HG03439 (cell line): ENCODE measurements around the gene CDH18.

ENCODE experiments used
- ATAC-seq: cut with Tn5 transposase; IDR thresholded peaks from one replicate; pipeline ENCODE4 v1.9.1; 2021; ENCODE audit warnings: mild to moderate bottlenecking, moderate library complexity; ENCODE audit not compliant: unreplicated experiment

The CDH18 gene

GRCh38 chr5:19616701-19617215 is 371.2 kb downstream of the CDH18 start:
- ATAC-seq: no peak

- no peak for ATAC-seq
These were observed 372.3 kb downstream of the CDH18 start for GRCh38 chr5:19615661-19616060.

- ATAC-seq: no peak
These were observed 372.9 kb downstream of the CDH18 start for GRCh38 chr5:19615071-19615470.

DNA sequence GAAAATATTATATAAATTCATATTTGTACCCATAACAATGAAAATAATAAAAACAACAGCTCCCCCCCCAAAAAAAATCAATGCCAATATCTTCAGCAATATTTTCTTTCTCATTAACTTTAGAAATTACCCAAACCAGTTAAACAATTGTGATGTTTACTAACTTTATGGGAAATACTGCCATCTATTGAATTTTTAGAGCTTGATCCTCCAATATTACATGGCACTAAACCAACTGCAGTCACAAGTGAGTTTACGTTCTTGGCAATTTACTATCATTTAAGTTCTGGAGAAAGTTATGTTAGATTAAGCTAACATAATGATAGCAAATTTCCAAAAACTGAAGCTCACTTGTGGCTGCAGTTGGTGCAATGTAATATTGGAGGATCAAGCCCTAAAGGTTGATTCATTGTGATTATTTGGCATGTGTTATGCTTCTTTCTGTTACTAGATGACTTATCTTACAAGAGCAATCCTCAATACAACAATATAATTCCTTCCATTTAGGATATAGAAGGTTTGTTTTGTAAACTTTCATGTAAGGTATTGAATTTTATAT is 379.5 kb downstream of the CDH18 start:
- ATAC-seq: no peak

DNA sequence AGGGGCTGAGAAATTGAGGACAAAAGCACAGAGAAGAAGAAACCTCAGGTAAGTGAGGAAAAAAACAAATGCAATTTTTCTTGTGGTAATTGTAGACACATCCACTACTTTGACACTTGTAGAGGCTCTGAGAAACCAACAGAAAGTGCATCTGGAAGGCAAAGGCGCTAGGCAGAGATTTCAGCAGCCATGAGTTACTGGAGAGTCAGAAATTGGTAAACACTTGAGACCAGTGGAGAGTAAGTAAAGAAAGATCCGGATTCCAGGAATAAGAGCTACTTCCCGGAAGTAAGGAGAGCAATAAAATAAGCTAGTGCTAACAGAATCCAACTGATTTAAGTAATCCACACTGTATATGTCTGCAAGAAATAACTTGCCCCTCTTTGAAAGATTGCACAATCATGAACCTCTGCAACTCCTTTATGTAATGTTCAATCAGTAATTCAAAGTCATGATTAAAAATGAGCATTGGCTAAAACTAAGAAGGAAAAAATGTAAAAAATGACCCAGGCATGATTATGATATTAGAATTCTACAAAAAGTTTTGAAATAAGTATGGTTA is 382.1 kb downstream of the CDH18 start:
- ATAC-seq: no peak

- no peak for ATAC-seq
These were observed 403.9 kb downstream of the CDH18 start for GRCh38 chr5:19584131-19584530.

DNA sequence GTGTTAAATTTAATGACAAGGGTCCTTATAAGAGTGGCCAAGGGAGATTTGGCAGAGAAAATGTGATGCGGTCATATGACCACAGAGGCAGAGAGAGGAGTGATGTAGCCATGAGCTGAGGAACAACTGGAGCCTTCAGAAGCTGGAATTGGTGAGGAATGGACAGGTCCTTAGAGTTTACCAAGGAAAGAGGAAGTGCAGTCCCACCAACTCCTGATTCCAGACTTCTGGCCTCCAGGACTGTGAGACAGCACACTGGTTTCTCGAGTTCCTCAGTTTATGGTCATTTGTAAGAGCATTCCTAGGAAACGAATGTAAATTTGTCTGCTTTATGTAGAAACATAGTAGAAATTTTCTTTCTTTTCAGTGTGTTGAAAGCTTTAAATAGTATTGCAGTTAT is 410.1 kb downstream of the CDH18 start:
- no peak for ATAC-seq

GRCh38 chr5:19568004-19568403 is 420.0 kb downstream of the CDH18 start:
- ATAC-seq: no peak

- no peak for ATAC-seq
These were observed 422.5 kb downstream of the CDH18 start for GRCh38 chr5:19565466-19565865.

GRCh38 chr5:19564036-19564435 is 424.0 kb downstream of the CDH18 start:
- ATAC-seq: no peak

DNA sequence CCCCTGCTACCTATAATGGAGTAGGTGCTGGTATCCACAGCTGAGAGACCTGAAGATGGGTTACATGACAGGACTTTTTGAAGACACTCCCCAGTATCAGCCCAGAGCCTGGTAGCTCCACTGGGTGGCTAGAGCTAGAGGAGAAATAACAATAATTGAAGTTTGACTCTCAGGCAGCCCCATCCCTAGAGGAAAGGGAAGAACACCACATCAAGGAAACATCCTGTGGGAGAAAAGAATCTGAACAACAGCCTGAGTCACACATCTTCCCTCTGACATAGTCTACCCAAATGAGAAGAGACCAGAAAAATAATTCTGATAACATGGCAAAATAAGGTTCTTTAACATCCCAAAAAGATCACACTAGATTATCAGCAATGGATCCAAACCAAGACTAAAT is 432.1 kb downstream of the CDH18 start:
- no peak for ATAC-seq

DNA sequence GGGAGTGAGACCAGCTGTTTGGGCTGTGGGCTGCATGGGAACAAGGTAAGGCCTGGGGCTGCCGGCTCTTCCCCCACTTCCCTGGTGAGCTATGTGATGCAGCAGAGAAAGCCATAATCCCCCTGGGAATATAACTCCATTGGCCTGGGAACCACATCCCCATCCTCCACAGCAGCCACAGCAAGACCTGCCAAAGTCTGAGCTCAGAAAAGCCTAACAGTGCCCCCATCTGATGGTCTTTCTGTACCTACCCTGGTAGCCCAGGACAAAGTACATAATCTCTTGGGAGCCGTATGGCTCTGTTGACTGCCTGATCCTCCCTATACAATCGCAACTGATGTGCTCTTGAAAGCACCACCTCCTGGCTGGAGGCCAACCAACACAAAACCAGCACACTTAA is 432.6 kb downstream of the CDH18 start:
- no peak for ATAC-seq

- no peak for ATAC-seq
These were observed 433.5 kb downstream of the CDH18 start for GRCh38 chr5:19554524-19554923.

DNA sequence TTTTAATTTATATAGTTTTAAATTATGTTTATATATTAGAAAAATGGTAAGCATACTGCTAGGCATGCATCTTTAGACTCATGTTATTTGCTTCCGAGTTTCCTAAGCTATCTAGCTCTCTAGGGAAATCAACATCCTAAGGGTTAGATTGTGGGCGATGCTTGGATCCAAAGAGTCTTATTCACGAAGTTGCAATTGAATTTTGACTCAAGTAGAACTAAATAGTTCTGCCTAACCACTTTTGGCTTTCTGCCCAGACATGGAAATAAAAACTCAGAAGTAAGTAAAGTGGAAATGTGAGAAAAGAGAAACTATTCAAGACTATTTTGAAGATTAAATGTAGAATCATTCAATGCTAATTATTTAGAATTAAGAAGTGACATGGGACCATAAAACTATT is 440.4 kb downstream of the CDH18 start:
- ATAC-seq: no peak

- ATAC-seq: no peak
These were observed 441.5 kb downstream of the CDH18 start for GRCh38 chr5:19546521-19546920.

DNA sequence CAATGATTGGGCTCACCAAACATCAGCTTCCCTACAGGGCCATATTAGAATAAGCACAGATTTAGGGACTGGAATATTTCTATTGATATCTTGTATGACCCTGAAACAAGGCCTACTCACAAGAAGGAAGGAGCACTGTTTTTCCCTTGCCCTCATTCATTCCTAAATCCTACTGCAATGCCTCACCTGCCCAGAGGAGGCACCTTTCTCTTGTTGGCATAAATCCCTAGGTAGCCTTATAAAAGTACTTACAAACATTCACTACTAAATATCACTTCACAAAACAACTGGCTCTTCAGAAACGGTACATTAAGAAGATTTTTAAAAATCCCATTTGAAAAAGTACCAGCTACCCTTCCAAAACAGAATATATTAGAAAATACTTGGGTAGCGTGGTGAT is 449.4 kb downstream of the CDH18 start:
- no peak for ATAC-seq

DNA sequence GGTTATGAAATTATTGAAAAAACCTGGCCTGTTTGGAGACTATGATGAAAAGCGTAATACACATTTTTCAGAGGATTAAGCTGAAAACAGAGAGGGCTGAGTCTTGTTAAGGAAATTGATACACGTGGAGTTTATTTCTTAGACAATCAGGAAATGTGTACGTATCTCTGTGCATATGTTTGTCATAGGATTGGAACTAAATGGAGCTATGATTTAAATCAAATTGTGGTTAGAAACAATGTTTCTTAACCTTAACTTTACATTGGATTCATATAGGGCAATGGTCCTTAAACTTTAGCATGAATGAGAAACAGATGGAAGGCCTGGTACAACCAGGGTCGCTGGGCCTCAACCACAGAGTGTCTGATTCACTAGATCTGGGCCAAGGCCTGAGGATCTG is 451.6 kb downstream of the CDH18 start:
- no peak for ATAC-seq

DNA sequence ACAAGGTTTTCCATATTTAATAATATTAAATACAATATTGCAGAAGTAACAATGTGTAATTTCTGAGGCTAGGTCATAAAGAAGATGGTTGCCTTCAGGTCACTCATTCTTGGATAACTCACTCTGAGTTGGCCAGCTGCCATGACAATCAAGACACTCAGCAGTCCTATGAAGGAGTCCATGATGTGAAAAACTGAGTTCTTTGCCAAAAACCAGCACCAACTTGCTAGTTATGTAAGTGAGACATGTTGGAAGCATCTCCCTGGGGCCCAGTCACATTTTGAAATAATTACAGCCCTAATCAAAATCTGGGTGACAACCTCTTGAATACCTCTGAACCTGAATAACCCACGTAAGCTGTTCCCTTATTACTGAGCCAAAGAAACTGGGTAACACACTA is 453.2 kb downstream of the CDH18 start:
- ATAC-seq: no peak

GRCh38 chr5:19532936-19533335 is 455.1 kb downstream of the CDH18 start:
- no peak for ATAC-seq

DNA sequence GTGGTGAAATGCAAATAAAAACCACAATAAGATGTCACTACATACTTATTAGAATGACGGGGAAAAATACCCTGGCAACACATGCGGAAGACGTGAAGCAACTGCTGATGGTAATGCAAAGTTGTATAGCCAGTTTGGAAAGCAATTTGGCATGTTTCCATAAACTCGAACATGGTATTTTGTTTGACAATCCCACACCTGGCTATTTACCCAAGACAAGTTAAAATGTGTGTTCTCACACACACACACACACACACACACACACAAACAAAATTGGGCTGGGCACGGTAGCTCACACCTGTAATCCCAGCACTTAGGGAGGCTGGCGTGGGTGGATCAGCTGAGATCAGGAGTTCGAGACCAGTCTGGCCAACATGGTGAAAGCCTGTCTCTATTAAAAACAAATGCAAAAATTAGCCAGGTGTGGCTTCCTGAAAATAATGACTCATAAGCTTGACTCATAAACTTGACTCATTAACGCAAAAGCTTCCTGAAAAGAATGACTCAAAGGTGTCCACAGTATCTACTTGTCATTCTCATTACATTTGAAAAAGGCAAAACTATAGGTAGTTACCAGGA is 456.5 kb downstream of the CDH18 start:
- ATAC-seq: no peak

GRCh38 chr5:19519448-19519847 is 468.6 kb downstream of the CDH18 start:
- no peak for ATAC-seq

GRCh38 chr5:19498852-19499251 is 489.1 kb downstream of the CDH18 start:
- ATAC-seq: no peak
